Measurements from ENCODE around the gene E2F1.

Gene E2F1

DNA sequence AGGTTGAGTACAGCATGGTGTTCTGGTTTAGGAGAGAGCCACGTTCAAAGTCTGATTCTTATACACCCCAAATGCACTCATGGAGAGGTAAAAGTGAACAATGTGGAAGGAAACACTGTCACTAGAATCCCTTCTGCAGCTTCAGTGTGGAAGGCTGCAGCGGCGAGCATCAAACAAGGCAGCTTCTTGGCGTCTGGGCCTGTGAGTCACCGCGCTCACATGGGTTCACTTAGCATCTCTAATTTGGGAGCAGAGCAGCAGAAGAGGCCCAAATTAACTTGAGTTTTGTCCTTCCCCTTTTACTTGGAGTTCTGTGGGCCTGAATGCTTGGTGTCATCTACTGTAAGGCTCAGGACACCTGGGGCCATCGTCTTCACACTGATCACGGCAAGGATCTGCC is 10.9 kb upstream of the E2F1 start:
- Histone ChIP-seq H3K27me3 (ENCODE audit: control insufficient read depth, insufficient read depth, low read length) (no peaks in the 10 kb centered on the region), H3K79me2 (no peaks in the 10 kb centered on the region), H3K4me3 (ENCODE audit: low read depth, low read length) (no peak overlapping the region), H2AFZ (no peak overlapping the region), H3K36me3 (ENCODE audit: control insufficient read depth, insufficient read depth, low read length) (no peaks in the 10 kb centered on the region), H3K4me1 (no peaks in the 10 kb centered on the region), H3K27ac (no peak overlapping the region), H3K9ac (no peak overlapping the region), H3K9me3 (ENCODE audit: control insufficient read depth, low read length) (no peaks in the 10 kb centered on the region), H3K4me2 (ENCODE audit: low read length) (no peak overlapping the region)
- TF ChIP-seq CTCF (IDR thresholded peaks at IDR 0.05): no peak

DNA sequence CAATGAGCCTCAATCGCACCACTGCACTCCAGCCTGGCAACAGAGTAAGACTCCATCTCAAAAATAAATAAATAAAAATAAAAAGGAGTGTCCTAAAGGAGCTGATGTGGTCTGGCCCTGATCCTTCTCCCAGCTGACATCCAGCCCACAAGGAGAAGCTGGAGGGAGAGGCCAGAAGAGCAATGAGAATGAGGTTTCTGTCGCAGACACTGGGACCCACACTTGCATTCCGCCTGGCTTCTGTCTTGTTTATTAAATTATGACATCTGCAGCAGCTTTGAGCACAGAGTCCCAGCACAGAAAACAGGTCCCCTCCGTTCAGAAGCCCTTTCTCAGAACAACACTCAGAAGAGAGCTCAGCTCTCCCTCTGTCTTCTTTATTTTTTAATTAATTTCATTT is 10.3 kb upstream of the E2F1 start:
- Histone ChIP-seq H3K27me3 (ENCODE audit: control insufficient read depth, insufficient read depth, low read length) (no peaks in the 10 kb centered on the region), H3K36me3 (ENCODE audit: control insufficient read depth, insufficient read depth, low read length) (no peaks in the 10 kb centered on the region), H3K4me2 (ENCODE audit: low read length) (no peak overlapping the region), H3K79me2 (no peaks in the 10 kb centered on the region), H3K9ac (no peak overlapping the region), H2AFZ (no peak overlapping the region), H3K27ac (no peak overlapping the region), H3K4me1 (no peaks in the 10 kb centered on the region), H3K9me3 (ENCODE audit: control insufficient read depth, low read length) (no peaks in the 10 kb centered on the region), H3K4me3 (ENCODE audit: low read depth, low read length) (no peak overlapping the region)
- no peak for TF ChIP-seq CTCF (IDR thresholded peaks at IDR 0.05)

GRCh38 chr20:33694639-33695012 is 8.4 kb upstream of the E2F1 start:
- Histone ChIP-seq H3K36me3 (ENCODE audit: control insufficient read depth, insufficient read depth, low read length) (no peaks in the 10 kb centered on the region), H3K4me1 (no peaks in the 10 kb centered on the region), H3K4me3 (ENCODE audit: low read depth, low read length) (no peak overlapping the region), H3K27ac (no peak overlapping the region), H3K9ac (no peak overlapping the region), H3K4me2 (ENCODE audit: low read length) (no peak overlapping the region), H3K9me3 (ENCODE audit: control insufficient read depth, low read length) (no peaks in the 10 kb centered on the region), H3K27me3 (ENCODE audit: control insufficient read depth, insufficient read depth, low read length) (no peaks in the 10 kb centered on the region), H3K79me2 (no peaks in the 10 kb centered on the region), H2AFZ (no peak overlapping the region)
- TF ChIP-seq CTCF (IDR thresholded peaks at IDR 0.05): no peak

- no peak overlapping the region for H3K4me2 ChIP-seq (ENCODE audit: low read length)
- TF ChIP-seq CTCF (IDR thresholded peaks at IDR 0.05): no peak
- H3K27me3 ChIP-seq (ENCODE audit: control insufficient read depth, insufficient read depth, low read length): no peaks in the 10 kb centered on the region
- H3K4me1 ChIP-seq: no peaks in the 10 kb centered on the region
- no peak overlapping the region for H3K9ac ChIP-seq
- no peaks in the 10 kb centered on the region for H3K36me3 ChIP-seq (ENCODE audit: control insufficient read depth, insufficient read depth, low read length)
- no peak overlapping the region for H3K4me3 ChIP-seq (ENCODE audit: low read depth, low read length)
- no peak overlapping the region for H3K27ac ChIP-seq
- no peaks in the 10 kb centered on the region for H3K9me3 ChIP-seq (ENCODE audit: control insufficient read depth, low read length)
- H3K79me2 ChIP-seq: no peaks in the 10 kb centered on the region
- H2AFZ ChIP-seq: no peak overlapping the region
Observed at GRCh38 chr20:33693741-33694638, 7.8 kb upstream of the E2F1 start.

- no peak overlapping the region for H3K4me2 ChIP-seq (ENCODE audit: low read length)
- H3K36me3 ChIP-seq (ENCODE audit: control insufficient read depth, insufficient read depth, low read length): no peaks in the 10 kb centered on the region
- H3K9me3 ChIP-seq (ENCODE audit: control insufficient read depth, low read length): no peaks in the 10 kb centered on the region
- H3K4me1 ChIP-seq: no peaks in the 10 kb centered on the region
- H3K27ac ChIP-seq: no peak overlapping the region
- no peak overlapping the region for H3K9ac ChIP-seq
- no peaks in the 10 kb centered on the region for H3K27me3 ChIP-seq (ENCODE audit: control insufficient read depth, insufficient read depth, low read length)
- no peak for TF ChIP-seq CTCF (IDR thresholded peaks at IDR 0.05)
- H3K4me3 ChIP-seq (ENCODE audit: low read depth, low read length): no peak overlapping the region
- no peak overlapping the region for H2AFZ ChIP-seq
- H3K79me2 ChIP-seq: no peaks in the 10 kb centered on the region
Observed at GRCh38 chr20:33693289-33693688, 7.1 kb upstream of the E2F1 start.
